ENCODE results near the gene HOXC11. TPM values are rescaled to one million over a fixed set of nuclear protein-coding genes. Genes with fewer than 3 reads are reported as not detected.

The HOXC11 gene
- total RNA-seq, 1 experiment from 2014 or later, result not detected

DNA sequence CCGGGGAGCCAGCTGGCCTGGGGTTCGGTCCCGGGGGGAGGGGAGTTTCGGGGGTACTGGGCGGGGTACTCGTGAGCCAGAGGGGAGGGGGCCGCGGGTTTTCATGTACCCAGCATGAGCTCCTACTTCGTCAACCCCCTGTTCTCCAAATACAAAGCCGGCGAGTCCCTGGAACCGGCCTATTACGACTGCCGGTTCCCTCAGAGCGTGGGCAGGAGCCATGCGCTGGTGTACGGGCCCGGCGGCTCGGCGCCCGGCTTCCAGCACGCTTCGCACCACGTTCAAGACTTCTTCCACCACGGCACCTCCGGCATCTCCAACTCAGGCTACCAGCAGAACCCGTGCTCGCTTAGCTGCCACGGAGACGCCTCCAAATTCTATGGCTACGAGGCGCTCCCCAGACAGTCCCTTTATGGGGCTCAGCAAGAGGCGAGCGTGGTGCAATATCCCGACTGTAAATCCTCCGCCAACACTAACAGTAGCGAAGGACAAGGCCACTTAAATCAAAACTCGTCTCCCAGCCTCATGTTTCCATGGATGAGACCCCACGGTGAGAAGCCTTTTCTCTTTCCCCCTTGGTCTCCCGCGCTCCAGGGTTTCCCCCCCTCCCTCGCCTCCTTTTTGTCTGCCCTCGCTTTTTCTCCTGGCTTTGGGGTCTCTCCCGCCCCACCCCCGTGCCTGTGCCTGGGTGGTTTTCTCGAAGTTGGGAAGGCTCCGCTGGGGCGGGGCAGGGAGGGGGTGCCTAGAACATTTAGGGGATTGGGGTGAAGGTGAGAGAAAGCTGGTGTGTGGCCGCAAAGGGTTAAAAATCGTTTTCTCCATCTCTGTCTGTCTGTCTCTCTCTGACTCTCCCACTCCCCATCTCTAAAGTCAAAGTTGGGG lies 36.5 kb downstream of the HOXC11 start:
- no peak for DNase-seq (ENCODE audit: low spot score)

DNA sequence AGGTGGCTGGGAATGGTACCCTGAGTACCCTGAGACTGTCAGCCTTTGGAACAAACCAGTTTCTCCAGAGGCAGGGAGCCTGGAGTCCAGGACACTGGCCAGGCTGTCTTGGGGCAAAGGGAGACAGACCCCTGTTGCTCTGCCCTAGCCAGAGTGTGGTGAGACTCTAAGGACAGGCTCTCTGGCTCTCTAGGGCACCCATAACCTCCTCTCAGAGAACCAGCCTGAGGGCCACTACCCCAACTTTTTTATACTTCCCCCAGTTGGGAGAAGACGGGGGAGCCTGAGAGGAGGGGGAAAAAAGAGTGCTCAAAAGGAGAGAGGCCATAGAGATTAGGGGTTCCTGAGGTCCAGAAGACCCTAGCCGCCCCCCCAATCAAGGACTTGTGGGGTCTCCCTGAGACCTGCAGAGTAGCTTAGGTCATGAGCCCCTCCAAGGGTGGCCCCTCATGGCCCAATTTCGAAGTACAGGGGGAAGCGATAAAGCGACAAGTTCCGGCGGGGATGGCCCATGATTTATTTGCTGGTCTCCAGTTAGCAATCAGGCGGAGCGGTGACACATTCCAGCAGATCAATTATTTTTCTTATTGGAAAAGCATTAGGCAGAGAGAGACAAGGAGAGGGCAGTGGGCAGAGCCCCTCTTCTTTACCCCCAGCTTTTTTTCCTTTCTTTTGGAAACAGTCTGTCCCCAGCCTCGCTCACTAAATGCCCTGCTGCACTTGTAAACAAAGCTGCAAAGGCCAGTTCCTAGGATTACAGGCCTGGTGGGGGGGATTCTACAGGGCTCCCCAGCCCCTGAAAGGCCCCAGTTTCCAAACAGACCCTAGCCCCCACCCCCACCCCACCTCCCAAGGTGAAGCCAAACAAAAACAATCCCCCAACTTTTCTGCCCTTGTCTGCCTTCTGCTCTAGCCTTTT lies 37.4 kb downstream of the HOXC11 start:
- DNase-seq (ENCODE audit: low spot score), result no peak

DNA sequence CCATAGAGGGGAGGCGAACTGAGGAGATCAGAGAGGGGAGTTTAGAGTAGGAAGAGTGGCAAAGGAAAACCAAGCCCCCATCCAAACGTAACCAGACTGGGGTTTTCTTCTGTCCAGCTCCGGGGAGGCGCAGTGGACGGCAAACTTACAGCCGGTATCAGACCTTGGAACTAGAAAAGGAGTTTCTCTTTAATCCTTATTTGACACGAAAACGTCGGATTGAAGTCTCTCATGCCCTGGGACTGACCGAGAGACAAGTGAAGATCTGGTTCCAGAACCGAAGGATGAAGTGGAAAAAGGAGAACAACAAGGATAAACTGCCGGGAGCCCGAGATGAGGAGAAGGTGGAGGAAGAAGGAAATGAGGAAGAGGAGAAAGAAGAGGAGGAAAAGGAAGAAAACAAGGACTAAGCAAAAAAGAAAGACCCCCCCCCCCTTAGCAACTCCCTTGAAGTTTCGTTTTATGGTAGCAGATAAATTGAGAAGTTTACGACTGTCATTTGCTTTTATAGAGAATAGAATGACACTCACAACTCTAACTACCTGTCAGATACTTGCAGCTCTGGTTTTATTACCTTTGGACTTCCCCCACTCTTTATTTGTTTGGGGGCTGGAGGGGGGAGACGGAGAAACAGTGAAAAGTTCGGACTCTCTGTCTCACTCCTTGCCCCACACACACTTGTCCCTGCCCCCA lies 38.2 kb downstream of the HOXC11 start:
- no peak for DNase-seq (ENCODE audit: low spot score)

DNA sequence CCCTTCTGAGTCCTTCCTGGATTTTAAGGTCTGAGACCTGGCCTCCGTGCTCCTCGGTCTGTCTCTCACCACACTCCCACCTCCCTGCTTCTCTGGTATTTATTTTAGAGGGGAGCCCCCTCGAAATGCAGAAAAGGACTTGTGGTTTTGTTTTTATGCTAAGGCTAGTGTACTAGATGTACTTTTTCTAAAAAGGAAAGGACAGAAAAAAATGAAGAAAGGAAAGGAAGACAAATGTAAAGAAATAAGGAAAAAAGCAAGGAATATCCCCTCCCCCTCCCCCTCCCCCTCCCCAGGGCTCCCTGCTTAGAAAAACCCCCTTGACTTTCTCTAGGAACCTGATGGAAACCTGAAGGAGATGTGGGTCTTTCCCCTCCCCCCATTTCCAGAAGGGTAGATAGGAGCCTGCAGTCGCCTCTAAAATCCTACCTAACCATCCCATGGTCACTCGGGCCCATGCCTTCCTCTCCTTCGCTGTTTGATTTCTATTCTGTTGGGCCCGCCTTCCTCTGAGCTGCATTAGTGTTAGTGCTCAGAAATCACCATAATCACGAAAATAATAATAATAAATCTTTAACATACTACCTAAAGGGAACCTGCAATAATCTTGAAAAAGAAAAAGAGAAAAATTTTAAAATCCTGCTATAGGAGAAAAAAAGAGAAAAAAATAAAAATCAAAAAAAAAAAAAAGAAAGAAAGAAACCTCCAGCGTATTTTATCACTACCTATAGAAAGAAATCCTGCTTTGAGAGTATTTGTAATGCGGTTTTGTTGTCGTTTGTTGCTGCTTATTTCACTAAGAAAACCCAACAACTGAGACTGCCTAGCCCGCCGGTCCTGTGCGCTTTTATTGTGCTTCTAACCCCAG lies 39.0 kb downstream of the HOXC11 start:
- DNase-seq (ENCODE audit: low spot score), result no peak

DNA sequence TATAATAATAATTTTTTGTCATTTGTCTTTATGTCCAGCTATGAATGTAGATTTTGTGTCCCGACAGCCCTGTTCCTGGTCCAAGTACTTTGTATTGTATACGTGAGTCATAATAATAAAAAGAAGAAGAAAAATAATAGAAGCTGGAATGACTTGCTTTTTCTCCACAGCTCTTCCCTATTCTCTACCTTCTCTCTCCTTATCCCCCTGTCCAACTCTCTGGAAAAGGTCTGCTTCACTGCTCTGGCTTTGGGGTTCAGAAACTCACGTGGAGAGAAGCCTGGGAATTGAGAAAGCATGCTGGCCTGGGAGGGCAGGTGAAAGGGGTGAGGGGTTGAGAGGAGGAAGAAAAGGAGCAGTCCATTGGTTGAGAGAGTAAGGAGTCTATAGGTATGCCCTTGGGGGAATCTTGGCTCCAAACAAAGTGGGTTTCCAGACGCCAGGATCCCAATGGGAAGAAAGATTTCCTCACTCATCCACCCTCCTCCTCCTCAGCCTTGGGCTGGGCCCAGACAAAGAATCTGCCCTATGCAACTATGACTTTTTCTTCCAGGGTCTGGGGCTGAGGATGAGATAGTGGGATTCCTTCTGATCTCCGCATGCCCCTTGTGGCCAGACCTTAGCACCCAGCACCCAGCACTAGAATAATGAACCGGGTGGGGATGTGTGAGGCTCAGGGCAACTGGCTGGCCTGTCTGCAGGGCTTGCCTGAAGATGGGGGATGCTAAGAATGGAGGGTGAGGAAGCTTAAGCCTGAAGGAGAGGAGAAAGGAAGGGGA lies 39.9 kb downstream of the HOXC11 start:
- DNase-seq (ENCODE audit: low spot score), result no peak

- no peak for DNase-seq (ENCODE audit: low spot score)
Measured at GRCh38 chr12:54014377-54015017, 41.6 kb downstream of the HOXC11 start.

GRCh38 chr12:54015018-54015931 lies 42.3 kb downstream of the HOXC11 start:
- no peak for DNase-seq (ENCODE audit: low spot score)

- DNase-seq (ENCODE audit: low spot score), result no peak
Measured at GRCh38 chr12:54016051-54016450, 43.1 kb downstream of the HOXC11 start.

GRCh38 chr12:54016478-54016964 lies 43.6 kb downstream of the HOXC11 start:
- peak; percentile 79 for DNase-seq (ENCODE audit: low spot score)

GRCh38 chr12:54017027-54017788 lies 44.3 kb downstream of the HOXC11 start:
- peak; percentile 77 for DNase-seq (ENCODE audit: low spot score)

- DNase-seq (ENCODE audit: low spot score), result peak; percentile 87
Measured at GRCh38 chr12:54017878-54018467, 45.0 kb downstream of the HOXC11 start.

DNA sequence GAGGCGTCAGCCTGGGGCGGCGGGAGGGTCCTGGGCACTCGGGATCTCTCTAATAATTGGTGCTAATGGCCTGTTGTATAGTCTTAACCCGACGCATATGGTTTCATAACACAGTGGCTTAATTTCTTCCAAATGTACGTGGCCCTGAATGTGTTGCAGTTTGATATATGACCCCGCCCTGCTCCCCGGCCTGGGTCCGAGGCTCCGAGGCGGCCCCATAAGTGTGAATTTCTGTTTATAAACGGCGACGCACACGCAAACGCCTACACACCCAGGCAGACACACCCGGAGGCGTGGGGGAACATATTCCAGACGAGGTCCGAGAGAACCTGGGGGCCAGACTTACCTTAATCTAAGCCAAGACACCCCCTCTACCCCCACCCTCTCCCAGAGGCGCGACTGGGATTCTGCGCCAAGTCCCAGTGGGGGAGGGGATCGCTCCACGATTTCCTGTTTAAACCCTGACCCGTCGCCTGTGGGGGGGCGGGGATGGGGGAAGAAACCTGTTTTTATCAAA lies 45.6 kb downstream of the HOXC11 start:
- DNase-seq (ENCODE audit: low spot score), result no peak

GRCh38 chr12:54019091-54019811 lies 46.3 kb downstream of the HOXC11 start:
- no peak for DNase-seq (ENCODE audit: low spot score)

GRCh38 chr12:54019924-54020590 lies 47.1 kb downstream of the HOXC11 start:
- no peak for DNase-seq (ENCODE audit: low spot score)

DNA sequence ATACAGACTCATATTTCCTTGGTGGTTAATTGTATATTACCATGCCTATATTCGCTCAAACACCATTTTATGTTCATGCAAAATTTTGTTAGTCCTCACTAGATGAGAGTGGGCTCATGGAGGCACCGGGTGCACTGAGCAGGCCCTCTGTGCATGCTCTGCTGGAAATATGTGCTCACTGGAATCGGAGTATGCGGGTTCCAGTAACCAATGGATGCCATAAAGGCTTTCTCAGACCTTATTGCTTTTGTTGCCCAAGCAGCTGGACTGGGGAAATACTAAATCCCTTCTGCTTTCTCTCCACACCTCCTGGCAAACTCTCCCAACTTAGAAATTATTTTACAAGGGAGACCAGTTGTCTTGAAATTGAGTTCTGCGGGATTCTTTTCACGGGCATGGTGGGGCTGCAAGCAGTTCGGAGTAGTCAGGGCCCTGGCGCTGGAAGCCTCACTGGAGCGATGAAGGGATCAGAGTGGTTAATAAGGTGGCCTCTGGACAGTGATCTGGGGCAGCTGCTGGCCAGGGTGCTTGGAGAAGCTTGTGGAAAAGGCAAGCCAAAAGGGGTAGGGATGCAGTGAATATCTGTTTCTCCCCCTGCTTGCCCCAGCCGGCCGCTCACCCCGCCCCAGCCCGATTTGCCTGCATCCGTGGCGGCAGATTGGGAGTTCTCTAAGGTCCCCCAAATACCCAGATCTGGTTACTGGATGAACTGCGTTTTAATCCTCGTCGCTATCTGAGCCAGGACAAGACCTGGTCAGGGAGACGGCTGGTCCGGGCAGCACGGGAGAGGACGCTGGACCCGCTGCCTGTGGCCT lies 47.9 kb downstream of the HOXC11 start:
- no peak for DNase-seq (ENCODE audit: low spot score)
